ENCODE measurements around the gene MAP3K7CL. TPM values are rescaled to one million over a fixed set of nuclear protein-coding genes. Genes with fewer than 3 reads are reported as not detected.
"Not testable (repeated sequence)": the region's sequence is repeated elsewhere in the genome, so short reads cannot be mapped to it uniquely, and the experiment has no call there.

Gene MAP3K7CL
- total and polyA plus RNA-seq, 2 experiments from 2014 or later = 0.59 TPM; not detected in 1

DNA sequence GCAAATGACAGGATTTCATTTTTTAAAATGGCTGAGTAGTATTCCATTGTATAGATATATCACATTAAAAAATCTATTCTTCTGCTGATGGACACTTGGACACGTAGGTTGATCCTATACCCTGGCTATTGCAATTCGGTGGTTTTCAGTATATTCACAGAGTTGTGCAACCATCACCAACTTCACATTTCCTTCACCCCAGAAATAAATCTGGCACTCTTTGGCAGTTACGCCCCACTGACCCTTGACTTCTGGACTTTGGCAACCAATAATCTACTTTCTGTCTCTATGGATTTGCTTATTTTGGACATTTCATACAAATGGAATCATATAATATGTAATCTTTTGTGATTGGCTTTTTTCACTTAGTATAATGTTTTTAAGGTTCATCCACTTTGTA is 35.9 kb downstream of the MAP3K7CL start:
- Histone ChIP-seq H3K79me2 (no peaks in the 10 kb centered on the region), H3K27me3 (no peaks in the 10 kb centered on the region), H3K27ac (no peak overlapping the region), H3K4me1 (ENCODE audit: insufficient read depth) (no peaks in the 10 kb centered on the region), H3K4me3 (no peak overlapping the region), H3K9me3 (ENCODE audit: low read depth) (no peaks in the 10 kb centered on the region), H4K20me1 (ENCODE audit: insufficient read depth, poor library complexity, severe bottlenecking) (no peaks in the 10 kb centered on the region), H3K36me3 (replicated peaks; ENCODE audit: insufficient read depth, low read depth) (no peaks in the 10 kb centered on the region), H2AFZ (no peak overlapping the region), H3K9me2 (replicated peaks; ENCODE audit: insufficient read depth) (no peaks in the 10 kb centered on the region), H3K4me2 (no peak overlapping the region)
- no peak for DNase-seq (ENCODE audit: low spot score)
- TF ChIP-seq EZH2 (IDR thresholded peaks at IDR 0.05; ENCODE audit: borderline replicate concordance) = no peak
- no peak for TF ChIP-seq EZH2phosphoT487 (IDR thresholded peaks at IDR 0.05; ENCODE audit: low read depth, severe bottlenecking, unreplicated experiment)
- 91% methylated on average over 3 of the region's 3 CpGs for WGBS (ENCODE audit: low lambda C conversion rate, missing lambda C conversion rate)

DNA sequence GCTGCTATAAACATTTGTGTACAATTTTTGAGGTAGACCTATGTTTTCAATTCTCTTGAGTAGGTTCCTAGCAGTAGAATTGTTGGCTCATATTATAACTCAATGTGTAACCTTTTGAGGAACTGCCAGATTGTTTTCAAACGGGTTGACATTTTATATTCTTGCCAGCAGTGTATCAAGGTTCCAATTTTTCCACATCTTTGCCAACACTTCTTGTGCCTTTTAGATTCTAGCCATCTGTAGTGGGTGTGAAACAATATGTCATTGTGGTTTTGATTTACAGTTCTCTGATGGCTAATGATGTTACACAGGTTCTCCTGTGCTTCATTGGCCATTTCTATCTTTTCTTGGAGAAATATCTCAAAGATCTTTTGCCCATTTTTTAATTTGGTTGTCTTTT is 36.4 kb downstream of the MAP3K7CL start:
- H3K9me3 ChIP-seq (ENCODE audit: low read depth) = no peaks in the 10 kb centered on the region
- no peaks in the 10 kb centered on the region for H3K9me2 ChIP-seq (replicated peaks; ENCODE audit: insufficient read depth)
- no peak overlapping the region for H3K4me2 ChIP-seq
- H3K79me2 ChIP-seq = no peaks in the 10 kb centered on the region
- WGBS (ENCODE audit: low lambda C conversion rate, missing lambda C conversion rate) = 81% methylated on average over 1 of the region's 1 CpG
- no peak overlapping the region for H3K27ac ChIP-seq
- no peak overlapping the region for H3K4me3 ChIP-seq
- no peaks in the 10 kb centered on the region for H3K27me3 ChIP-seq
- H4K20me1 ChIP-seq (ENCODE audit: insufficient read depth, poor library complexity, severe bottlenecking) = no peaks in the 10 kb centered on the region
- DNase-seq (ENCODE audit: low spot score) = no peak
- H2AFZ ChIP-seq = no peak overlapping the region
- TF ChIP-seq EZH2 (IDR thresholded peaks at IDR 0.05; ENCODE audit: borderline replicate concordance) = no peak
- TF ChIP-seq EZH2phosphoT487 (IDR thresholded peaks at IDR 0.05; ENCODE audit: low read depth, severe bottlenecking, unreplicated experiment) = no peak
- no peaks in the 10 kb centered on the region for H3K36me3 ChIP-seq (replicated peaks; ENCODE audit: insufficient read depth, low read depth)
- no peaks in the 10 kb centered on the region for H3K4me1 ChIP-seq (ENCODE audit: insufficient read depth)

DNA sequence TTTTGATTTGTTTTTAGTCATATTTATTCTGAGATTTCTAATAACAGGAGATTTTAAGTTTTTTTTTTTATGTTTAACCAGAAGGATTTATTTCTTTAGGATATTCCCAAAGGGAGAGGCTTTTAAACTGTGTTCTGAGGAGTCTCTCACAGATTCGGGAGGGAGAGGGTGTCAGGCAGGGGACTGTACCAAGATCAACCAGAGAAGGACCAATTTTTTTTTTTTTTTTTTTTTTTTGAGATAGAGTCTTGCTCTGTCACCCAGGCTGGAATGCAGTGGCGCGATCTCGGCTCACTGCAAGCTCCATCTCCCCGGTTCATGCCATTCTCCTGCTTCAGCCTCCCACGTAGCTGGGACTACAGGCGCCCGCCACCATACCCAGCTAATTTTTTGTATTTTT is 37.0 kb downstream of the MAP3K7CL start:
- H3K27me3 ChIP-seq; H3K4me1 ChIP-seq (ENCODE audit: insufficient read depth); H3K36me3 ChIP-seq (replicated peaks; ENCODE audit: insufficient read depth, low read depth); H3K79me2 ChIP-seq; H4K20me1 ChIP-seq (ENCODE audit: insufficient read depth, poor library complexity, severe bottlenecking); H3K9me3 ChIP-seq (ENCODE audit: low read depth); H3K4me2 ChIP-seq; H2AFZ ChIP-seq; H3K27ac ChIP-seq; DNase-seq (ENCODE audit: low spot score); H3K4me3 ChIP-seq; H3K9me2 ChIP-seq (replicated peaks; ENCODE audit: insufficient read depth): not testable (repeated sequence)
- 93% methylated on average over 7 of the region's 8 CpGs for WGBS (ENCODE audit: low lambda C conversion rate, missing lambda C conversion rate)

DNA sequence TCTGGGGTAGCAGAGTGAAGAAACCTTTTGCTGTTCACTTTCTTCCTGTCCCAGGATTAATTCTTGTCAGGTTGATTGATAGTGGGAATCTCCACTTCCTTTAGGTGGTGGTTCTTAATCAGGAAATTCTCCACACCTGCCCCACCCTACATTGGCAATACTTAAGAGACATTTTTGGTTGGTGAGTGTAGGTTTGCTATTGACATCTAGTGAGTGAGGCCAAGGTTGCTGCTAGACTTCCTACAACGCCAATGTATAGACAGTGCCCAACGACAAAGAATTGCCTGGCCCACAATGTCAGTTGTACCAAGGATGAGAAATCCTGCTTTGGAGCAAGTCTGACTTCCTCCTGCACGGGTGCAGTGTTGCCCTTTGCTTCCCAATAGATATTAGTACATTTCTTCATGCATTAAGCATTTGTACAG is 38.5 kb downstream of the MAP3K7CL start:
- no peak for DNase-seq (ENCODE audit: low spot score)
- no peak overlapping the region for H3K4me2 ChIP-seq

DNA sequence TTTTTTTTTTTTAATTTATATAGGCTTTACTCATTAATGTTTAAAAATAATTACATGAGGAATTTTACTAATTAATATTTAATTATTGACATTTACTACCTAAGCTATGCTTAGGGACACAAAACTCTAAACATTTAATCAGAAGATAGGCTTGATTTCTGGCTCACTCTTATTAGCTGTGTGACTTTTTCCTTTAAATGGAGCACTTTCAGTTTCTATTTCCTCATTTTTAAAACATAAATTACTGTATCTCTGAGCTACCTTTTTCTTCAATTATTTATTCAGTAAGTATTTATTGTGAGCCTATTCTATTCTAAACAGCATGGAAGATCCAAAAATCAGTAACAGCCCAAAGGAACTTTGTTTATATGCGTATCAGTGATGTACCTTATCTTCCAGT is 40.5 kb downstream of the MAP3K7CL start:
- Histone ChIP-seq H3K4me2 (peak overlapping the region; percentile 18), H3K9me3 (ENCODE audit: low read depth) (no peaks in the 10 kb centered on the region), H3K79me2 (no peaks in the 10 kb centered on the region), H3K27ac (no peak overlapping the region), H2AFZ (no peak overlapping the region), H3K36me3 (replicated peaks; ENCODE audit: insufficient read depth, low read depth) (no peaks in the 10 kb centered on the region), H3K9me2 (replicated peaks; ENCODE audit: insufficient read depth) (no peaks in the 10 kb centered on the region), H3K4me1 (ENCODE audit: insufficient read depth) (peaks cover 13% of the 10 kb centered on the region), H3K27me3 (no peaks in the 10 kb centered on the region), H3K4me3 (no peak overlapping the region), H4K20me1 (ENCODE audit: insufficient read depth, poor library complexity, severe bottlenecking) (no peaks in the 10 kb centered on the region)
- TF ChIP-seq EZH2phosphoT487 (IDR thresholded peaks at IDR 0.05; ENCODE audit: low read depth, severe bottlenecking, unreplicated experiment) = no peak
- TF ChIP-seq, protein P1, sequence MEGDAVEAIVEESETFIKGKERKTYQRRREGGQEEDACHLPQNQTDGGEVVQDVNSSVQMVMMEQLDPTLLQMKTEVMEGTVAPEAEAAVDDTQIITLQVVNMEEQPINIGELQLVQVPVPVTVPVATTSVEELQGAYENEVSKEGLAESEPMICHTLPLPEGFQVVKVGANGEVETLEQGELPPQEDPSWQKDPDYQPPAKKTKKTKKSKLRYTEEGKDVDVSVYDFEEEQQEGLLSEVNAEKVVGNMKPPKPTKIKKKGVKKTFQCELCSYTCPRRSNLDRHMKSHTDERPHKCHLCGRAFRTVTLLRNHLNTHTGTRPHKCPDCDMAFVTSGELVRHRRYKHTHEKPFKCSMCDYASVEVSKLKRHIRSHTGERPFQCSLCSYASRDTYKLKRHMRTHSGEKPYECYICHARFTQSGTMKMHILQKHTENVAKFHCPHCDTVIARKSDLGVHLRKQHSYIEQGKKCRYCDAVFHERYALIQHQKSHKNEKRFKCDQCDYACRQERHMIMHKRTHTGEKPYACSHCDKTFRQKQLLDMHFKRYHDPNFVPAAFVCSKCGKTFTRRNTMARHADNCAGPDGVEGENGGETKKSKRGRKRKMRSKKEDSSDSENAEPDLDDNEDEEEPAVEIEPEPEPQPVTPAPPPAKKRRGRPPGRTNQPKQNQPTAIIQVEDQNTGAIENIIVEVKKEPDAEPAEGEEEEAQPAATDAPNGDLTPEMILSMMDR (IDR thresholded peaks at IDR 0.05; ENCODE audit: poor library complexity) = no peak
- no peak for TF ChIP-seq EZH2 (IDR thresholded peaks at IDR 0.05; ENCODE audit: borderline replicate concordance)
- DNase-seq (ENCODE audit: low spot score) = no peak
- 84% methylated on average over 1 of the region's 1 CpG for WGBS (ENCODE audit: low lambda C conversion rate, missing lambda C conversion rate)

More for the DNA sequence above, 38.5 kb downstream of the MAP3K7CL start:
- H2AFZ ChIP-seq = no peak overlapping the region
- TF ChIP-seq, protein P1 (IDR thresholded peaks at IDR 0.05; ENCODE audit: poor library complexity) = no peak
- TF ChIP-seq EZH2 (IDR thresholded peaks at IDR 0.05; ENCODE audit: borderline replicate concordance) = no peak
- no peak for TF ChIP-seq EZH2phosphoT487 (IDR thresholded peaks at IDR 0.05; ENCODE audit: low read depth, severe bottlenecking, unreplicated experiment)
- 86% methylated on average over 3 of the region's 3 CpGs for WGBS (ENCODE audit: low lambda C conversion rate, missing lambda C conversion rate)
- no peak overlapping the region for H3K4me3 ChIP-seq
- no peaks in the 10 kb centered on the region for H3K9me2 ChIP-seq (replicated peaks; ENCODE audit: insufficient read depth)
- no peaks in the 10 kb centered on the region for H3K4me1 ChIP-seq (ENCODE audit: insufficient read depth)
- no peaks in the 10 kb centered on the region for H3K27me3 ChIP-seq
- H3K36me3 ChIP-seq (replicated peaks; ENCODE audit: insufficient read depth, low read depth) = no peaks in the 10 kb centered on the region
- H3K9me3 ChIP-seq (ENCODE audit: low read depth) = no peaks in the 10 kb centered on the region
- no peak overlapping the region for H3K27ac ChIP-seq
- H4K20me1 ChIP-seq (ENCODE audit: insufficient read depth, poor library complexity, severe bottlenecking) = no peaks in the 10 kb centered on the region
- no peaks in the 10 kb centered on the region for H3K79me2 ChIP-seq
